HG03565 (cell line): Measurements from ENCODE around the gene MS4A15.
"Not testable (repeated sequence)": the region's sequence is repeated elsewhere in the genome, so short reads cannot be mapped to it uniquely, and the experiment has no call there.

ENCODE experiments used
- ATAC-seq: cut with Tn5 transposase; IDR thresholded peaks from one replicate; pipeline ENCODE4 v1.9.1; 2021; ENCODE audit warnings: mild to moderate bottlenecking, moderate library complexity; ENCODE audit not compliant: unreplicated experiment

MS4A15 gene

GRCh38 chr11:60756307-60757032 lies at the start of gene MS4A15:
MS4A15 (plus strand) TSS chr11:60756867; CDS start chr11:60763734, 6,867 bp downstream.
- no peak for ATAC-seq

- ATAC-seq: no peak
Observed at GRCh38 chr11:60706931-60707330, 49.7 kb upstream of the MS4A15 start.

GRCh38 chr11:60710482-60710881 lies 46.2 kb upstream of the MS4A15 start:
- ATAC-seq: no peak

- ATAC-seq: no peak
Observed at GRCh38 chr11:60711276-60711675, 45.4 kb upstream of the MS4A15 start.

- ATAC-seq: not testable (repeated sequence)
Observed at GRCh38 chr11:60713423-60713822, 43.2 kb upstream of the MS4A15 start.

GRCh38 chr11:60717956-60718355 lies 38.7 kb upstream of the MS4A15 start:
- ATAC-seq: no peak

GRCh38 chr11:60718524-60719316 lies 37.9 kb upstream of the MS4A15 start:
- no peak for ATAC-seq

GRCh38 chr11:60719391-60719790 lies 37.3 kb upstream of the MS4A15 start:
- ATAC-seq: no peak

- ATAC-seq: no peak
Observed at GRCh38 chr11:60720460-60720859, 36.2 kb upstream of the MS4A15 start.

- no peak for ATAC-seq
Observed at GRCh38 chr11:60724420-60724819, 32.2 kb upstream of the MS4A15 start, which contains the start of gene MS4A18. MS4A18 (plus strand) TSS chr11:60724720.

- ATAC-seq: no peak
Observed at GRCh38 chr11:60725592-60725991, 31.1 kb upstream of the MS4A15 start.

- no peak for ATAC-seq
Observed at GRCh38 chr11:60731586-60731985, 25.1 kb upstream of the MS4A15 start.

- no peak for ATAC-seq
Observed at GRCh38 chr11:60734279-60734678, 22.4 kb upstream of the MS4A15 start.

GRCh38 chr11:60739114-60739513 lies 17.6 kb upstream of the MS4A15 start:
- ATAC-seq: no peak

- ATAC-seq: no peak
Observed at GRCh38 chr11:60740573-60740972, 16.1 kb upstream of the MS4A15 start.

GRCh38 chr11:60741421-60741820 lies 15.2 kb upstream of the MS4A15 start:
- no peak for ATAC-seq

GRCh38 chr11:60743058-60743457 lies 13.6 kb upstream of the MS4A15 start:
- ATAC-seq: no peak

GRCh38 chr11:60744114-60744513 lies 12.6 kb upstream of the MS4A15 start:
- ATAC-seq: no peak

- no peak for ATAC-seq
Observed at GRCh38 chr11:60747359-60747873, 9.3 kb upstream of the MS4A15 start.

- no peak for ATAC-seq
Observed at GRCh38 chr11:60748225-60748624, 8.4 kb upstream of the MS4A15 start.

- ATAC-seq: no peak
Observed at GRCh38 chr11:60748821-60749220, 7.8 kb upstream of the MS4A15 start.

- ATAC-seq: no peak
Observed at GRCh38 chr11:60750911-60751310, 5.8 kb upstream of the MS4A15 start.
